Stimulated activated CD4-positive, alpha-beta T cell treated with anti-CD3 and anti-CD28 coated beads, Interleukin-12 subunit alpha, Interleukin-12 subunit beta, amount 100 ng/mL, for 48 hours (primary cell): ENCODE data around the gene GLIS1.

Source experiments
- DNase-seq, 3 donors: peaks; one replicate each; pipeline ENCODE4 v3.0.0-alpha.2; 2020; ENCODE audit warnings: low read depth in 2 of 3, low spot score in 1 of 3

The GLIS1 gene

GRCh38 chr1:53458634-53459033 is 280.3 kb downstream of the GLIS1 start:
- no peak for DNase-seq
